Measurements from ENCODE around the gene CEP104.

Gene CEP104

GRCh38 chr1:3787349-3787715 is 69.7 kb downstream of the CEP104 start:
- no peak for ATAC-seq
- TF ChIP-seq PPARA (CRISPR knock-in tag; IDR thresholded peaks at IDR 0.05; ENCODE audit: borderline replicate concordance) (no peak), TOX (CRISPR knock-in tag; IDR thresholded peaks at IDR 0.05; ENCODE audit: borderline replicate concordance) (no peak), ESRRG (CRISPR knock-in tag; IDR thresholded peaks at IDR 0.05) (no peak), ZFP3 (CRISPR knock-in tag; IDR thresholded peaks at IDR 0.05) (no peak), TCF4 (CRISPR knock-in tag; IDR thresholded peaks at IDR 0.05; ENCODE audit: borderline replicate concordance) (no peak), RARB (CRISPR knock-in tag; IDR thresholded peaks at IDR 0.05) (no peak)
- TF ChIP-seq, protein P1, sequence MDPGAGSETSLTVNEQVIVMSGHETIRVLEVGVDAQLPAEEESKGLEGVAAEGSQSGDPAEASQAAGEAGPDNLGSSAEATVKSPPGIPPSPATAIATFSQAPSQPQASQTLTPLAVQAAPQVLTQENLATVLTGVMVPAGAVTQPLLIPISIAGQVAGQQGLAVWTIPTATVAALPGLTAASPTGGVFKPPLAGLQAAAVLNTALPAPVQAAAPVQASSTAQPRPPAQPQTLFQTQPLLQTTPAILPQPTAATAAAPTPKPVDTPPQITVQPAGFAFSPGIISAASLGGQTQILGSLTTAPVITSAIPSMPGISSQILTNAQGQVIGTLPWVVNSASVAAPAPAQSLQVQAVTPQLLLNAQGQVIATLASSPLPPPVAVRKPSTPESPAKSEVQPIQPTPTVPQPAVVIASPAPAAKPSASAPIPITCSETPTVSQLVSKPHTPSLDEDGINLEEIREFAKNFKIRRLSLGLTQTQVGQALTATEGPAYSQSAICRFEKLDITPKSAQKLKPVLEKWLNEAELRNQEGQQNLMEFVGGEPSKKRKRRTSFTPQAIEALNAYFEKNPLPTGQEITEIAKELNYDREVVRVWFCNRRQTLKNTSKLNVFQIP (CRISPR knock-in tag; IDR thresholded peaks at IDR 0.05; ENCODE audit: borderline replicate concordance, low read depth) = no peak

GRCh38 chr1:3786468-3787348 is 70.3 kb downstream of the CEP104 start:
- ATAC-seq = no peak
- TF ChIP-seq CSDC2 (CRISPR knock-in tag; IDR thresholded peaks at IDR 0.05) = no peak
- TF ChIP-seq, protein P2, sequence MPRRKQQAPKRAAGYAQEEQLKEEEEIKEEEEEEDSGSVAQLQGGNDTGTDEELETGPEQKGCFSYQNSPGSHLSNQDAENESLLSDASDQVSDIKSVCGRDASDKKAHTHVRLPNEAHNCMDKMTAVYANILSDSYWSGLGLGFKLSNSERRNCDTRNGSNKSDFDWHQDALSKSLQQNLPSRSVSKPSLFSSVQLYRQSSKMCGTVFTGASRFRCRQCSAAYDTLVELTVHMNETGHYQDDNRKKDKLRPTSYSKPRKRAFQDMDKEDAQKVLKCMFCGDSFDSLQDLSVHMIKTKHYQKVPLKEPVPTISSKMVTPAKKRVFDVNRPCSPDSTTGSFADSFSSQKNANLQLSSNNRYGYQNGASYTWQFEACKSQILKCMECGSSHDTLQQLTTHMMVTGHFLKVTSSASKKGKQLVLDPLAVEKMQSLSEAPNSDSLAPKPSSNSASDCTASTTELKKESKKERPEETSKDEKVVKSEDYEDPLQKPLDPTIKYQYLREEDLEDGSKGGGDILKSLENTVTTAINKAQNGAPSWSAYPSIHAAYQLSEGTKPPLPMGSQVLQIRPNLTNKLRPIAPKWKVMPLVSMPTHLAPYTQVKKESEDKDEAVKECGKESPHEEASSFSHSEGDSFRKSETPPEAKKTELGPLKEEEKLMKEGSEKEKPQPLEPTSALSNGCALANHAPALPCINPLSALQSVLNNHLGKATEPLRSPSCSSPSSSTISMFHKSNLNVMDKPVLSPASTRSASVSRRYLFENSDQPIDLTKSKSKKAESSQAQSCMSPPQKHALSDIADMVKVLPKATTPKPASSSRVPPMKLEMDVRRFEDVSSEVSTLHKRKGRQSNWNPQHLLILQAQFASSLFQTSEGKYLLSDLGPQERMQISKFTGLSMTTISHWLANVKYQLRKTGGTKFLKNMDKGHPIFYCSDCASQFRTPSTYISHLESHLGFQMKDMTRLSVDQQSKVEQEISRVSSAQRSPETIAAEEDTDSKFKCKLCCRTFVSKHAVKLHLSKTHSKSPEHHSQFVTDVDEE (CRISPR knock-in tag; IDR thresholded peaks at IDR 0.05) = no peak
- TF ChIP-seq PATZ1 (CRISPR knock-in tag; IDR thresholded peaks at IDR 0.05; ENCODE audit: borderline replicate concordance) = no peak
- TF ChIP-seq TCF4 (CRISPR knock-in tag; IDR thresholded peaks at IDR 0.05; ENCODE audit: borderline replicate concordance) = no peak
- no peak for TF ChIP-seq ISL1 (CRISPR knock-in tag; IDR thresholded peaks at IDR 0.05)
- TF ChIP-seq ZFP30 (CRISPR knock-in tag; IDR thresholded peaks at IDR 0.05) = no peak
- TF ChIP-seq CREB5 (CRISPR knock-in tag; IDR thresholded peaks at IDR 0.05; ENCODE audit: low read depth) = no peak

GRCh38 chr1:3785456-3786157 is 71.4 kb downstream of the CEP104 start:
- 0 out of 3 replicates have a peak, but pooled peaks have one; percentile 40 for ATAC-seq
- TF ChIP-seq, protein P3, sequence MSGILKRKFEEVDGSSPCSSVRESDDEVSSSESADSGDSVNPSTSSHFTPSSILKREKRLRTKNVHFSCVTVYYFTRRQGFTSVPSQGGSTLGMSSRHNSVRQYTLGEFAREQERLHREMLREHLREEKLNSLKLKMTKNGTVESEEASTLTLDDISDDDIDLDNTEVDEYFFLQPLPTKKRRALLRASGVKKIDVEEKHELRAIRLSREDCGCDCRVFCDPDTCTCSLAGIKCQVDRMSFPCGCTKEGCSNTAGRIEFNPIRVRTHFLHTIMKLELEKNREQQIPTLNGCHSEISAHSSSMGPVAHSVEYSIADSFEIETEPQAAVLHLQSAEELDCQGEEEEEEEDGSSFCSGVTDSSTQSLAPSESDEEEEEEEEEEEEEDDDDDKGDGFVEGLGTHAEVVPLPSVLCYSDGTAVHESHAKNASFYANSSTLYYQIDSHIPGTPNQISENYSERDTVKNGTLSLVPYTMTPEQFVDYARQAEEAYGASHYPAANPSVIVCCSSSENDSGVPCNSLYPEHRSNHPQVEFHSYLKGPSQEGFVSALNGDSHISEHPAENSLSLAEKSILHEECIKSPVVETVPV (CRISPR knock-in tag; IDR thresholded peaks at IDR 0.05) = no peak
- TF ChIP-seq ZFP30 (CRISPR knock-in tag; IDR thresholded peaks at IDR 0.05) = no peak
- no peak for TF ChIP-seq ZNF8 (CRISPR knock-in tag; IDR thresholded peaks at IDR 0.05)
- no peak for TF ChIP-seq ISL1 (CRISPR knock-in tag; IDR thresholded peaks at IDR 0.05)
- no peak for TF ChIP-seq ZC3H10 (CRISPR knock-in tag; IDR thresholded peaks at IDR 0.05)
- TF ChIP-seq ZNF565 (CRISPR knock-in tag; conservative IDR thresholded peaks at IDR 0.05; ENCODE audit: low read depth) = no peak
- no peak for TF ChIP-seq ARNTL (CRISPR knock-in tag; IDR thresholded peaks at IDR 0.05; ENCODE audit: borderline replicate concordance, low read depth)
- no peak for TF ChIP-seq TCF4 (CRISPR knock-in tag; IDR thresholded peaks at IDR 0.05; ENCODE audit: borderline replicate concordance)
- TF ChIP-seq RARB (CRISPR knock-in tag; IDR thresholded peaks at IDR 0.05) = no peak
- no peak for TF ChIP-seq ZNF70 (CRISPR knock-in tag; IDR thresholded peaks at IDR 0.05)
- TF ChIP-seq, protein P2 (CRISPR knock-in tag; IDR thresholded peaks at IDR 0.05) = no peak
- TF ChIP-seq, protein P1 (CRISPR knock-in tag; IDR thresholded peaks at IDR 0.05; ENCODE audit: borderline replicate concordance, low read depth) = no peak
- no peak for TF ChIP-seq CREB5 (CRISPR knock-in tag; IDR thresholded peaks at IDR 0.05; ENCODE audit: low read depth)
